HCT116 (cell line): Measurements from ENCODE around the gene FCHSD2. TPM values are rescaled to one million over a fixed set of nuclear protein-coding genes. Genes with fewer than 3 reads are reported as not detected.
A peak's percentile ranks its signal among the peaks of the same experiment; 100 is the strongest.

ENCODE experiments used
- ATAC-seq: fragments of 200-7000 bp; cut with Tn5 transposase; 2 replicates; pipeline ENCODE4 v1.9.1; 2020; ENCODE audit warnings: mild to moderate bottlenecking, moderate library complexity
- BruUV-seq: library from RNA; stranded (reverse); fragments of 400-500 nt; replicated peaks from 2 replicates; lab custom pipeline; 2021; lab: Mats Ljungman, UMichigan
- CTCF ChIA-PET: fragments of 300-600 bp; sonication (Branson Sonifier 250); formaldehyde crosslinking; loops from one replicate; lab custom pipeline; 2021; ENCODE audit warnings: antibody characterized with exemption; lab: Charles Lee
- POLR2A ChIA-PET: fragments of 300-600, 350-600 bp; sonication (Branson Sonifier 250); formaldehyde crosslinking; loops from one replicate; lab custom pipeline; 2021; ENCODE audit warnings: antibody characterized with exemption; lab: Charles Lee
- RAD21 ChIA-PET, 2 experiments: fragments of 300-600 bp; sonication (Branson Sonifier 250); formaldehyde crosslinking; loops; one replicate each; lab custom pipeline; 2023; ENCODE audit warnings: low total read pairs in 2 of 2; ENCODE audit not compliant: uncharacterized antibody in 2 of 2, unreplicated experiment in 2 of 2, low non-redundant PET in 1 of 2; lab: Charles Lee
- DNase-seq: peaks from one replicate; pipeline ENCODE4 v3.0.0-alpha.2; 2010; ENCODE audit warnings: low read depth, low spot score
- H2AFZ ChIP-seq: fragments of 200-600 bp; shearing (Covaris generic), sonication (generic); 2 replicates; pipeline ENCODE4 v1.6.1; 2017; ENCODE audit warnings: low read depth, mixed run types, mixed read lengths, antibody characterized with exemption, low read length; ENCODE audit not compliant: poor library complexity, severe bottlenecking
- H3K27ac ChIP-seq: 2 replicates; pipeline ENCODE4 v1.5.1; 2012; ENCODE audit warnings: low read depth, low read length
- H3K27me3 ChIP-seq: fragments of 200-600 bp; sonication (generic); 2 replicates; pipeline ENCODE4 v1.6.1; 2016; ENCODE audit warnings: mixed run types, low read length, mixed read lengths; ENCODE audit not compliant: insufficient read depth
- H3K36me3 ChIP-seq, 2 experiments: fragments of 200-500 bp in 1 of 2; fragments of 200-600 bp in 1 of 2; sonication (Bioruptor generic) in 1 of 2; sonication (generic) in 1 of 2; 2 replicates each; pipeline versions ENCODE4 v1.5.1 to v1.6.1; 2014 to 2016; ENCODE audit warnings: low read length in 2 of 2, inconsistent platforms in 1 of 2, mixed read lengths in 1 of 2, mixed run types in 1 of 2; ENCODE audit not compliant: insufficient read depth in 2 of 2, control insufficient read depth in 1 of 2
- H3K4me1 ChIP-seq, 2 experiments: fragments of 200-600 bp in 1 of 2; sonication (generic) in 1 of 2; 2 replicates each; pipeline versions ENCODE4 v1.5.1 to v1.6.1; 2012 to 2017; ENCODE audit warnings: low read length in 2 of 2, inconsistent platforms in 1 of 2, mild to moderate bottlenecking in 1 of 2, mixed read lengths in 1 of 2, mixed run types in 1 of 2, moderate library complexity in 1 of 2; ENCODE audit not compliant: insufficient read depth in 2 of 2, control insufficient read depth in 1 of 2
- H3K4me2 ChIP-seq: fragments of 200-600 bp; sonication (generic); 2 replicates; pipeline ENCODE4 v1.6.1; 2017; ENCODE audit warnings: mixed run types, low read length, mixed read lengths
- H3K4me3 ChIP-seq, 2 experiments: fragments of 200-600 bp in 1 of 2; sonication (generic) in 1 of 2; replicated peaks in 1 of 2; 2 replicates each; pipeline ENCODE4 v1.5.1; 2011 to 2016; ENCODE audit warnings: low read length in 2 of 2, control low read depth in 1 of 2, low read depth in 1 of 2, mild to moderate bottlenecking in 1 of 2, mixed read lengths in 1 of 2, mixed run types in 1 of 2
- H3K79me2 ChIP-seq: fragments of 200-600 bp; sonication (generic); 2 replicates; pipeline ENCODE4 v1.6.1; 2017; ENCODE audit warnings: mild to moderate bottlenecking, mixed run types, low read length, moderate library complexity, mixed read lengths; ENCODE audit not compliant: insufficient read depth
- H3K9ac ChIP-seq: fragments of 200-600 bp; sonication (generic); 2 replicates; pipeline ENCODE4 v1.6.1; 2016; ENCODE audit warnings: low read length, mixed read lengths
- H3K9me2 ChIP-seq: fragments of 200-600 bp; sonication (generic), shearing (Covaris generic); 2 replicates; pipeline ENCODE4 v1.6.1; 2017; ENCODE audit warnings: mixed run types, mild to moderate bottlenecking, moderate library complexity; ENCODE audit not compliant: insufficient read depth
- H3K9me3 ChIP-seq, 2 experiments: fragments of 200-500 bp in 1 of 2; fragments of 200-600 bp in 1 of 2; sonication (Bioruptor generic) in 1 of 2; sonication (generic) in 1 of 2; 2 replicates each; pipeline ENCODE4 v1.6.1; 2014 to 2017; ENCODE audit warnings: low read length in 2 of 2, mixed read lengths in 2 of 2, inconsistent platforms in 1 of 2, low read depth in 1 of 2, mild to moderate bottlenecking in 1 of 2, mixed run types in 1 of 2, moderate library complexity in 1 of 2; ENCODE audit not compliant: control insufficient read depth in 1 of 2, insufficient read depth in 1 of 2
- H4K20me1 ChIP-seq: fragments of 200-600 bp; sonication (generic), shearing (Covaris generic); 2 replicates; pipeline ENCODE4 v1.6.1; 2017; ENCODE audit warnings: mixed run types, mild to moderate bottlenecking, moderate library complexity; ENCODE audit not compliant: insufficient read depth
- CEBPB ChIP-seq: IDR thresholded peaks from 2 replicates; pipeline ENCODE4 v1.6.1; 2012; ENCODE audit warnings: low read depth
- EGR1 ChIP-seq: IDR thresholded peaks from 2 replicates; pipeline ENCODE4 v1.6.1; 2012; ENCODE audit warnings: low read depth
- ELF1 ChIP-seq: IDR thresholded peaks from 2 replicates; pipeline ENCODE4 v1.6.1; 2012; ENCODE audit warnings: low read depth, borderline replicate concordance
- EZH2phosphoT487 ChIP-seq: fragments of 200-600 bp; IDR thresholded peaks from 2 replicates; pipeline ENCODE4 v1.6.1; 2018; ENCODE audit warnings: antibody characterized with exemption, borderline replicate concordance
- POLR2A ChIP-seq: IDR thresholded peaks from 2 replicates; pipeline ENCODE4 v1.7.0; 2011; ENCODE audit warnings: borderline replicate concordance; ENCODE audit not compliant: insufficient read depth, insufficient read length; ENCODE audit errors: extremely low read depth
- SP1 ChIP-seq: IDR thresholded peaks from 2 replicates; pipeline ENCODE4 v1.6.1; 2012; ENCODE audit warnings: low read depth
- TCF7L2 ChIP-seq: IDR thresholded peaks from 2 replicates; pipeline ENCODE4 v1.7.0; 2011; ENCODE audit warnings: borderline replicate concordance, inconsistent platforms; ENCODE audit not compliant: insufficient read depth, insufficient read length; ENCODE audit errors: extremely low read depth
- ZFX ChIP-seq: fragments of 450-650 bp; IDR thresholded peaks from 2 replicates; pipeline ENCODE4 v1.6.1; 2017
- ZNF274 ChIP-seq: fragments of 200-500 bp; sonication (Bioruptor generic); IDR thresholded peaks from 2 replicates; pipeline ENCODE4 v1.6.1; 2014; ENCODE audit warnings: mild to moderate bottlenecking, low read depth, low read length, inconsistent platforms
- intact Hi-C: fragments of 100-400 bp; cut with micrococcal nuclease; formaldehyde crosslinking; loops from 2 replicates; pipeline ENCODE4 v1.10.0; 2022
- total RNA-seq: library from RNA; stranded (reverse); gene quantifications from one replicate; pipeline ENCODE4 v1.2.1, GENCODE V29; 2021; ENCODE audit not compliant: unreplicated experiment
- TF ChIP-seq, protein P1 (sequence below): IDR thresholded peaks from 2 replicates; pipeline ENCODE4 v1.6.1; 2011; ENCODE audit warnings: mild to moderate bottlenecking, low read length, moderate library complexity; ENCODE audit not compliant: insufficient replicate concordance; ENCODE audit errors: extremely low read depth
- TF ChIP-seq, protein P2 (sequence below), 3 experiments: fragments of 200-600 bp in 1 of 3; sonication (generic) in 1 of 3; IDR thresholded peaks in 2 of 3; conservative IDR thresholded peaks in 1 of 3; 2 replicates each; pipeline ENCODE4 v1.5.1; 2012 to 2017; ENCODE audit warnings: low read depth in 2 of 3, low read length in 2 of 3, antibody characterized with exemption in 1 of 3, borderline replicate concordance in 1 of 3, control low read depth in 1 of 3, mild to moderate bottlenecking in 1 of 3, mixed read lengths in 1 of 3, mixed run types in 1 of 3, moderate library complexity in 1 of 3; ENCODE audit not compliant: insufficient read depth in 1 of 3

FCHSD2 gene
- total RNA-seq, 1 experiment from 2014 or later: 15.0 TPM

DNA sequence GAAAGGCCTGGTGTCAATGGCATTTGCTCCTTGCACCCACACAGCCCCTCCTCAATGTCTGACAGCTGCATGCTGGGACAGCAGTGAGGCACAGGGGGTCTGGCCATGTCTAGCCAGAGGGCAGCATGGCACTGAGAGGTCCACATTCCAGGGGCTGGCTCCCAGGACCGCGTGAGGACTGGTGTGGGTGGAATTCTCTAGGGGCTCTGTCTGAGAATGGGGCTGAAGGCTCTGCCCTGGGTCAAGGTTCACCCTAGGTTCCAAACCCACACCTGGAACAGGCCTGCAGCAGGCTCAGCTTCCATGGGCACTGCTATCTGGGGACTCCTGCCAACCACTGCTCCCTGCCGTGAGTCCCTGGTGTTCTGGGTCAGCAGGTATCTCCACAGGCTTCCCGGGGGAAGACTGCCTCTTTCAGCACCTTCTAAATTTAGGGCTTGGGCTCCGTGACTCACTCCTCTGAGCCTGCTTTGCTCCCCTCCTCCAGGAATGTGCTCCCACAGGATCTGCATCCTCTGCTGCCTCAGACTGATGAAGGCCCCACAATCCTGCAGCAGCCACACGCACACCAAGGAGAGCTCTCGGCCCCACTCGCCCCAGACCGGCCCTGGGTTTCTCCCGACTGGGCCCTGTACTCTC is 352.5 kb downstream of the FCHSD2 start:
- no peak for ATAC-seq
- H3K9me2 ChIP-seq: no peaks in the 10 kb centered on the region
- H3K9ac ChIP-seq: peak overlapping the region; percentile 15
- intact Hi-C loops: no loop called here
- H2AFZ ChIP-seq: peak overlapping the region; percentile 41
- H3K27me3 ChIP-seq: no peaks in the 10 kb centered on the region
- H3K9me3 ChIP-seq: no peaks in the 10 kb centered on the region
- no peaks in the 10 kb centered on the region for H3K79me2 ChIP-seq
- DNase-seq: no peak
- H3K27ac ChIP-seq: peak overlapping the region; percentile 18
- peak overlapping the region; percentile 54 for H3K4me2 ChIP-seq
- H3K4me1 ChIP-seq: peaks cover 18 to 50% of the 10 kb centered on the region in 2 experiments
- peak overlapping the region in 1 of 2 experiments; percentile 13; a peak in 1 of 4 replicates for H3K4me3 ChIP-seq
- RAD21 ChIA-PET: no interaction called here
- no TSS peak for BruUV-seq
- H4K20me1 ChIP-seq: no peaks in the 10 kb centered on the region
- CTCF ChIA-PET: interaction anchor here (0.7 kb wide), 1 partner anchor 64 kb away, joined by 3 read pairs; no protein-coding TSS in a partner anchor
- POLR2A ChIA-PET: no interaction called here
- H3K36me3 ChIP-seq: no peaks in the 10 kb centered on the region
- TF ChIP-seq ZNF274 (no peak), ZFX (no peak), SP1 (no peak), TCF7L2 (no peak), EGR1 (no peak), POLR2A (no peak), CEBPB (no peak), ELF1 (no peak), EZH2phosphoT487 (no peak)
- TF ChIP-seq, protein P1, sequence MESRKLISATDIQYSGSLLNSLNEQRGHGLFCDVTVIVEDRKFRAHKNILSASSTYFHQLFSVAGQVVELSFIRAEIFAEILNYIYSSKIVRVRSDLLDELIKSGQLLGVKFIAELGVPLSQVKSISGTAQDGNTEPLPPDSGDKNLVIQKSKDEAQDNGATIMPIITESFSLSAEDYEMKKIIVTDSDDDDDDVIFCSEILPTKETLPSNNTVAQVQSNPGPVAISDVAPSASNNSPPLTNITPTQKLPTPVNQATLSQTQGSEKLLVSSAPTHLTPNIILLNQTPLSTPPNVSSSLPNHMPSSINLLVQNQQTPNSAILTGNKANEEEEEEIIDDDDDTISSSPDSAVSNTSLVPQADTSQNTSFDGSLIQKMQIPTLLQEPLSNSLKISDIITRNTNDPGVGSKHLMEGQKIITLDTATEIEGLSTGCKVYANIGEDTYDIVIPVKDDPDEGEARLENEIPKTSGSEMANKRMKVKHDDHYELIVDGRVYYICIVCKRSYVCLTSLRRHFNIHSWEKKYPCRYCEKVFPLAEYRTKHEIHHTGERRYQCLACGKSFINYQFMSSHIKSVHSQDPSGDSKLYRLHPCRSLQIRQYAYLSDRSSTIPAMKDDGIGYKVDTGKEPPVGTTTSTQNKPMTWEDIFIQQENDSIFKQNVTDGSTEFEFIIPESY: no peak
- TF ChIP-seq, protein P2, sequence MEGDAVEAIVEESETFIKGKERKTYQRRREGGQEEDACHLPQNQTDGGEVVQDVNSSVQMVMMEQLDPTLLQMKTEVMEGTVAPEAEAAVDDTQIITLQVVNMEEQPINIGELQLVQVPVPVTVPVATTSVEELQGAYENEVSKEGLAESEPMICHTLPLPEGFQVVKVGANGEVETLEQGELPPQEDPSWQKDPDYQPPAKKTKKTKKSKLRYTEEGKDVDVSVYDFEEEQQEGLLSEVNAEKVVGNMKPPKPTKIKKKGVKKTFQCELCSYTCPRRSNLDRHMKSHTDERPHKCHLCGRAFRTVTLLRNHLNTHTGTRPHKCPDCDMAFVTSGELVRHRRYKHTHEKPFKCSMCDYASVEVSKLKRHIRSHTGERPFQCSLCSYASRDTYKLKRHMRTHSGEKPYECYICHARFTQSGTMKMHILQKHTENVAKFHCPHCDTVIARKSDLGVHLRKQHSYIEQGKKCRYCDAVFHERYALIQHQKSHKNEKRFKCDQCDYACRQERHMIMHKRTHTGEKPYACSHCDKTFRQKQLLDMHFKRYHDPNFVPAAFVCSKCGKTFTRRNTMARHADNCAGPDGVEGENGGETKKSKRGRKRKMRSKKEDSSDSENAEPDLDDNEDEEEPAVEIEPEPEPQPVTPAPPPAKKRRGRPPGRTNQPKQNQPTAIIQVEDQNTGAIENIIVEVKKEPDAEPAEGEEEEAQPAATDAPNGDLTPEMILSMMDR (IDR thresholded peaks at IDR 0.05 in 2 of 3, conservative IDR thresholded peaks at IDR 0.05 in 1 of 3; ENCODE audit: borderline replicate concordance in 1 of 3, insufficient read depth in 1 of 3, low read depth in 2 of 3, low read length in 2 of 3): no peak
- TF ChIP-seq, all 23 proteins: peak for 0
